ENCODE data around the gene KRTAP12-3. TPM values are rescaled to one million over a fixed set of nuclear protein-coding genes. Genes with fewer than 3 reads are reported as not detected.

Gene KRTAP12-3
- total RNA-seq, 4 donors from 2014 or later = not detected

- Histone ChIP-seq H3K4me1 (peaks cover 0 to 30% (median 0%) of the 10 kb centered on the region in 4 donors), H3K27ac (no peak overlapping the region), H3K9me3 (peaks cover 0 to 4% (median 0%) of the 10 kb centered on the region in 4 donors), H3K27me3 (peaks cover 0 to 98% of the 10 kb centered on the region in 2 donors), H3K4me3 (no peak overlapping the region), H3K36me3 (no peaks in the 10 kb centered on the region)
- TF ChIP-seq POLR2A (IDR thresholded peaks at IDR 0.05) = no peak
- TF ChIP-seq, protein P1, sequence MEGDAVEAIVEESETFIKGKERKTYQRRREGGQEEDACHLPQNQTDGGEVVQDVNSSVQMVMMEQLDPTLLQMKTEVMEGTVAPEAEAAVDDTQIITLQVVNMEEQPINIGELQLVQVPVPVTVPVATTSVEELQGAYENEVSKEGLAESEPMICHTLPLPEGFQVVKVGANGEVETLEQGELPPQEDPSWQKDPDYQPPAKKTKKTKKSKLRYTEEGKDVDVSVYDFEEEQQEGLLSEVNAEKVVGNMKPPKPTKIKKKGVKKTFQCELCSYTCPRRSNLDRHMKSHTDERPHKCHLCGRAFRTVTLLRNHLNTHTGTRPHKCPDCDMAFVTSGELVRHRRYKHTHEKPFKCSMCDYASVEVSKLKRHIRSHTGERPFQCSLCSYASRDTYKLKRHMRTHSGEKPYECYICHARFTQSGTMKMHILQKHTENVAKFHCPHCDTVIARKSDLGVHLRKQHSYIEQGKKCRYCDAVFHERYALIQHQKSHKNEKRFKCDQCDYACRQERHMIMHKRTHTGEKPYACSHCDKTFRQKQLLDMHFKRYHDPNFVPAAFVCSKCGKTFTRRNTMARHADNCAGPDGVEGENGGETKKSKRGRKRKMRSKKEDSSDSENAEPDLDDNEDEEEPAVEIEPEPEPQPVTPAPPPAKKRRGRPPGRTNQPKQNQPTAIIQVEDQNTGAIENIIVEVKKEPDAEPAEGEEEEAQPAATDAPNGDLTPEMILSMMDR (IDR thresholded peaks at IDR 0.05) = no peak
- no peak for TF ChIP-seq EP300 (IDR thresholded peaks at IDR 0.05)
- 2% methylated on average over 21 to 40 of the region's 46 CpGs for WGBS, 2 donors
- DNase-seq (ENCODE audit: low spot score in 2 of 2) = no peak
Measured at GRCh38 chr21:44706706-44707581, 49.2 kb downstream of the KRTAP12-3 start.

Small RNA genes within 50 kb of the gene (small RNA-seq; reads per million reads assigned to genes)
- gene KRTAP12-6P = not detected

Other genes with a start within 250 kb of the KRTAP12-3 start
- gene LRRC3, start 202.4 kb upstream of the KRTAP12-3 start, total RNA-seq = 1 to 10 TPM; 2.0 to 8.0 (median 3.8) TPM
- gene KRTAP10-1, start 117.7 kb upstream of the KRTAP12-3 start, total RNA-seq = not detected
- gene KRTAP10-2, start 106.4 kb upstream of the KRTAP12-3 start, total RNA-seq = not detected
- not detected for gene KRTAP10-3, start 99.1 kb upstream of the KRTAP12-3 start, total RNA-seq
- not detected for gene KRTAP10-4, start 84.2 kb upstream of the KRTAP12-3 start, total RNA-seq
- not detected for gene KRTAP10-5, start 77.3 kb upstream of the KRTAP12-3 start, total RNA-seq
- gene KRTAP10-6, start 65.4 kb upstream of the KRTAP12-3 start, total RNA-seq = not detected
- gene KRTAP10-7, start 57.3 kb upstream of the KRTAP12-3 start, total RNA-seq = not detected
- gene KRTAP10-8, start 45.9 kb upstream of the KRTAP12-3 start, total RNA-seq = not detected
- not detected for gene KRTAP10-9, start 30.8 kb upstream of the KRTAP12-3 start, total RNA-seq
- gene KRTAP10-10, start 20.6 kb upstream of the KRTAP12-3 start, total RNA-seq = not detected
- gene KRTAP10-11, start 11.5 kb upstream of the KRTAP12-3 start, total RNA-seq = not detected
- not detected for gene KRTAP12-4, start 3.3 kb upstream of the KRTAP12-3 start, total RNA-seq
- gene KRTAP12-2, start 9.0 kb downstream of the KRTAP12-3 start, total RNA-seq = not detected
- gene KRTAP12-1, start 24.2 kb downstream of the KRTAP12-3 start, total RNA-seq = not detected
- not detected for gene KRTAP10-12, start 39.2 kb downstream of the KRTAP12-3 start, total RNA-seq
- gene TSPEAR, start 53.6 kb downstream of the KRTAP12-3 start, total RNA-seq = not detected
- 100 to 1,000 TPM in 2 of 4 donors, 10 to 100 TPM in 2; 89.4 to 165 (median 99.3) TPM for gene UBE2G2, start 143.9 kb downstream of the KRTAP12-3 start, total RNA-seq
- gene SUMO3, start 160.1 kb downstream of the KRTAP12-3 start, total RNA-seq = 10 to 100 TPM; 59.9 to 70.8 (median 62.1) TPM
- 100 to 1,000 TPM; 175 to 328 (median 234) TPM for gene PTTG1IP, start 215.8 kb downstream of the KRTAP12-3 start, total RNA-seq

Measured in tibial nerve (tissue), 4 donors.